ENCODE results near the gene HPN. TPM values are rescaled to one million over a fixed set of nuclear protein-coding genes. Genes with fewer than 3 reads are reported as not detected.

HPN gene
- total and polyA plus RNA-seq, 2 of the 13 experiments (the other 11 are each of a cell fraction or from before 2014, with no cell fraction given), result 46.7 to 261 TPM

GRCh38 chr19:35000647-35001501 is 40.6 kb upstream of the HPN start:
- Histone ChIP-seq H3K9ac (ENCODE audit: insufficient read depth, low read depth, low read length) (peak overlapping the region; percentile 88), H3K4me2 (ENCODE audit: low read depth, low read length) (peak overlapping the region; percentile 79), H3K27ac (ENCODE audit: extremely low read length, insufficient read depth, low read length) (peak overlapping the region; percentile 74), H3K4me3 (replicated peaks in 1 of 3; ENCODE audit: insufficient read depth in 1 of 3, low read depth in 2 of 3, low read length in 3 of 3) (peak overlapping the region; percentile 81 to 86 (median 81)), H3K36me3 (replicated peaks in 1 of 2; ENCODE audit: control insufficient read depth in 1 of 2, insufficient read depth in 2 of 2, low read length in 2 of 2) (peaks cover 3 to 4% of the 10 kb centered on the region in 2 experiments; a peak in 4 of 5 replicates), H2AFZ (ENCODE audit: low read length) (no peak overlapping the region), H3K9me3 (ENCODE audit: low read length) (no peaks in the 10 kb centered on the region), H3K27me3 (ENCODE audit: control insufficient read depth in 1 of 2, insufficient read depth in 2 of 2, low read length in 2 of 2) (no peaks in the 10 kb centered on the region; a peak in 1 of 5 replicates), H4K20me1 (ENCODE audit: insufficient read depth, low read length) (peaks cover 39% of the 10 kb centered on the region), H3K79me2 (ENCODE audit: insufficient read depth, low read length) (peaks cover 50% of the 10 kb centered on the region), H3K4me1 (ENCODE audit: insufficient read depth, low read length) (peaks cover 81% of the 10 kb centered on the region)
- in situ Hi-C loops (cut with HindIII; ENCODE audit: extremely low pct_ligation_motif_present, low pct_unique_long_range_greater_than_20kb), result no loop called here
- ChIA-PET CTCF (ENCODE audit: low intra/inter-chr PET ratio, low total read pairs) (interaction anchor here (1.1 kb wide), 1 partner anchor 12 kb away, joined by 3 read pairs; no protein-coding TSS in a partner anchor), POLR2A (interaction anchor here (2.6 kb wide), 1 partner anchor 42 kb away, joined by 9 read pairs; no protein-coding TSS in a partner anchor)
- intact Hi-C loops (cut with micrococcal nuclease; ENCODE audit: unreplicated experiment), result no loop called here
- peak; percentile 36 for FAIRE-seq
- no peak for ATAC-seq
- peak; percentile 59 for DNase-seq (ENCODE audit: low spot score)
- 9% methylated on average over 6 of the region's 46 CpGs for WGBS (ENCODE audit: low lambda C conversion rate)
- BruUV-seq (replicated peaks), result TSS peak; percentile 41
- no peak for TF ChIP-seq ZNF747 (CRISPR knock-in tag; IDR thresholded peaks at IDR 0.05; ENCODE audit: borderline replicate concordance)
- 0 out of 2 replicates have a peak, but pooled peaks have one; percentile 29 for TF ChIP-seq PHF20 (CRISPR knock-in tag; IDR thresholded peaks at IDR 0.05)
- TF ChIP-seq, protein P1, sequence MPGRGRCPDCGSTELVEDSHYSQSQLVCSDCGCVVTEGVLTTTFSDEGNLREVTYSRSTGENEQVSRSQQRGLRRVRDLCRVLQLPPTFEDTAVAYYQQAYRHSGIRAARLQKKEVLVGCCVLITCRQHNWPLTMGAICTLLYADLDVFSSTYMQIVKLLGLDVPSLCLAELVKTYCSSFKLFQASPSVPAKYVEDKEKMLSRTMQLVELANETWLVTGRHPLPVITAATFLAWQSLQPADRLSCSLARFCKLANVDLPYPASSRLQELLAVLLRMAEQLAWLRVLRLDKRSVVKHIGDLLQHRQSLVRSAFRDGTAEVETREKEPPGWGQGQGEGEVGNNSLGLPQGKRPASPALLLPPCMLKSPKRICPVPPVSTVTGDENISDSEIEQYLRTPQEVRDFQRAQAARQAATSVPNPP (CRISPR knock-in tag; IDR thresholded peaks at IDR 0.05), result no peak
- TF ChIP-seq, protein P2, sequence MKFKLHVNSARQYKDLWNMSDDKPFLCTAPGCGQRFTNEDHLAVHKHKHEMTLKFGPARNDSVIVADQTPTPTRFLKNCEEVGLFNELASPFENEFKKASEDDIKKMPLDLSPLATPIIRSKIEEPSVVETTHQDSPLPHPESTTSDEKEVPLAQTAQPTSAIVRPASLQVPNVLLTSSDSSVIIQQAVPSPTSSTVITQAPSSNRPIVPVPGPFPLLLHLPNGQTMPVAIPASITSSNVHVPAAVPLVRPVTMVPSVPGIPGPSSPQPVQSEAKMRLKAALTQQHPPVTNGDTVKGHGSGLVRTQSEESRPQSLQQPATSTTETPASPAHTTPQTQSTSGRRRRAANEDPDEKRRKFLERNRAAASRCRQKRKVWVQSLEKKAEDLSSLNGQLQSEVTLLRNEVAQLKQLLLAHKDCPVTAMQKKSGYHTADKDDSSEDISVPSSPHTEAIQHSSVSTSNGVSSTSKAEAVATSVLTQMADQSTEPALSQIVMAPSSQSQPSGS (CRISPR knock-in tag; IDR thresholded peaks at IDR 0.05), result no peak
- no peak for TF ChIP-seq SRF (IDR thresholded peaks at IDR 0.05; ENCODE audit: low read depth, low read length)
- TF ChIP-seq NKX3-1 (CRISPR knock-in tag; IDR thresholded peaks at IDR 0.05), result no peak
- TF ChIP-seq YEATS2 (CRISPR knock-in tag; IDR thresholded peaks at IDR 0.05; ENCODE audit: borderline replicate concordance), result peak; percentile 48; the same call in 1 of the 2 replicates
- TF ChIP-seq ZBTB1 (CRISPR knock-in tag; IDR thresholded peaks at IDR 0.05; ENCODE audit: borderline replicate concordance), result peak; percentile 25; the same call in 1 of the 2 replicates
- TF ChIP-seq AGO2 (optimal IDR thresholded peaks at IDR 0.05; ENCODE audit: low read depth, low read length), result peak; percentile 82
- no peak for TF ChIP-seq ZSCAN25 (CRISPR knock-in tag; IDR thresholded peaks at IDR 0.05)
- TF ChIP-seq ZNF296 (CRISPR knock-in tag; conservative IDR thresholded peaks at IDR 0.05), result 0 out of 2 replicates have a peak, but pooled peaks have one; percentile 38
- no peak for TF ChIP-seq SUZ12 (IDR thresholded peaks at IDR 0.05; ENCODE audit: low read depth, low read length)
- no peak for TF ChIP-seq MXI1 (IDR thresholded peaks at IDR 0.05; ENCODE audit: borderline replicate concordance, low read depth, low read length)
- peak; percentile 14 to 38; a peak in 2 of 4 replicates for TF ChIP-seq POLR2A (IDR thresholded peaks at IDR 0.05; ENCODE audit: insufficient read depth in 1 of 2, low read depth in 2 of 2, low read length in 2 of 2)
- TF ChIP-seq KLF16 (CRISPR knock-in tag; IDR thresholded peaks at IDR 0.05), result no peak
- TF ChIP-seq PBX2 (CRISPR knock-in tag; IDR thresholded peaks at IDR 0.05), result no peak
- no peak for TF ChIP-seq ZNF564 (CRISPR knock-in tag; IDR thresholded peaks at IDR 0.05)
- TF ChIP-seq SALL1 (CRISPR knock-in tag; IDR thresholded peaks at IDR 0.05), result 0 out of 2 replicates have a peak, but pooled peaks have one; percentile 23
- TF ChIP-seq JUNB (CRISPR knock-in tag; IDR thresholded peaks at IDR 0.05; ENCODE audit: borderline replicate concordance), result 0 out of 2 replicates have a peak, but pooled peaks have one; percentile 50
- TF ChIP-seq ZNF790 (CRISPR knock-in tag; IDR thresholded peaks at IDR 0.05; ENCODE audit: borderline replicate concordance), result no peak
- TF ChIP-seq GPN1 (CRISPR knock-in tag; IDR thresholded peaks at IDR 0.05; ENCODE audit: borderline replicate concordance), result no peak
- no peak for TF ChIP-seq ZNF557 (CRISPR knock-in tag; IDR thresholded peaks at IDR 0.05)
